ENCODE data around the gene ARR3. TPM values are rescaled to one million over a fixed set of nuclear protein-coding genes. Genes with fewer than 3 reads are reported as not detected.

The ARR3 gene
- total RNA-seq, 1 experiment from 2014 or later, result not detected

- Mint-ChIP-seq H3K27me3 (ENCODE audit: low read depth) (no peaks in the 10 kb centered on the region), H3K9me3 (no peaks in the 10 kb centered on the region), H3K4me1 (peaks cover 13% of the 10 kb centered on the region), H3K27ac (no peak overlapping the region), H3K36me3 (no peaks in the 10 kb centered on the region), H3K4me3 (no peak overlapping the region)
- ATAC-seq (no peak), DNase-seq (ENCODE audit: low spot score) (no peak)
- CTCF ChIA-PET, result no interaction called here
- POLR2A ChIA-PET, result no interaction called here
- TF ChIP-seq ZBTB21 (CRISPR knock-in tag; IDR thresholded peaks at IDR 0.05; ENCODE audit: borderline replicate concordance), result no peak
- TF ChIP-seq ZNF263 (CRISPR knock-in tag; IDR thresholded peaks at IDR 0.05; ENCODE audit: low read depth), result no peak
- no peak for TF ChIP-seq ERG (CRISPR knock-in tag; IDR thresholded peaks at IDR 0.05)
- TF ChIP-seq E2F5 (CRISPR knock-in tag; IDR thresholded peaks at IDR 0.05), result no peak
- no peak for TF ChIP-seq ARID4B (CRISPR knock-in tag; IDR thresholded peaks at IDR 0.05; ENCODE audit: borderline replicate concordance)
- no peak for TF ChIP-seq ZNF219 (CRISPR knock-in tag; IDR thresholded peaks at IDR 0.05; ENCODE audit: borderline replicate concordance)
- TF ChIP-seq ZNF512 (CRISPR knock-in tag; IDR thresholded peaks at IDR 0.05; ENCODE audit: borderline replicate concordance), result no peak
- no peak for TF ChIP-seq NR1H2 (CRISPR knock-in tag; IDR thresholded peaks at IDR 0.05)
- TF ChIP-seq ZNF416 (CRISPR knock-in tag; IDR thresholded peaks at IDR 0.05), result no peak
- no peak for TF ChIP-seq OVOL2 (CRISPR knock-in tag; IDR thresholded peaks at IDR 0.05; ENCODE audit: borderline replicate concordance)
- TF ChIP-seq ZBTB43 (CRISPR knock-in tag; IDR thresholded peaks at IDR 0.05), result no peak
- no peak for TF ChIP-seq AR (CRISPR knock-in tag; IDR thresholded peaks at IDR 0.05)
- no peak for TF ChIP-seq MLX (CRISPR knock-in tag; IDR thresholded peaks at IDR 0.05)
- no peak for TF ChIP-seq TEAD4 (CRISPR knock-in tag; IDR thresholded peaks at IDR 0.05)
- no peak for TF ChIP-seq ZNF425 (CRISPR knock-in tag; conservative IDR thresholded peaks at IDR 0.05)
- no peak for TF ChIP-seq NFYB (CRISPR knock-in tag; conservative IDR thresholded peaks at IDR 0.05; ENCODE audit: low read depth)
These were observed 27.4 kb upstream of the ARR3 start for GRCh38 chrX:70240751-70241150.

Measured in WTC11 (cell line).